SHP77 (cell line): ENCODE results near the gene CUL1.

ENCODE experiments used
- DNase-seq, 2 experiments: peaks; one replicate each; lab custom pipeline; 2025; lab: John Stamatoyannopoulos, UW

Gene CUL1

GRCh38 chr7:148804343-148805235 lies 105.9 kb downstream of the CUL1 start:
- no peak for DNase-seq

GRCh38 chr7:148806187-148806586 lies 107.5 kb downstream of the CUL1 start:
- no peak for DNase-seq

- no peak for DNase-seq
Observed at GRCh38 chr7:148807436-148807835, 108.7 kb downstream of the CUL1 start.

GRCh38 chr7:148809856-148810255 lies 111.2 kb downstream of the CUL1 start:
- DNase-seq: no peak

GRCh38 chr7:148811892-148812291 lies 113.2 kb downstream of the CUL1 start:
- DNase-seq: no peak

GRCh38 chr7:148813890-148814289 lies 115.2 kb downstream of the CUL1 start:
- DNase-seq: no peak

GRCh38 chr7:148814922-148815559 lies 116.3 kb downstream of the CUL1 start:
- DNase-seq: no peak

- peak in 1 of 2 experiments; percentile 20 for DNase-seq
Observed at GRCh38 chr7:148815612-148816011, 116.9 kb downstream of the CUL1 start.

GRCh38 chr7:148819697-148820360 lies 121.1 kb downstream of the CUL1 start:
- DNase-seq: no peak

GRCh38 chr7:148821422-148821821 lies 122.7 kb downstream of the CUL1 start:
- no peak for DNase-seq

- DNase-seq: no peak
Observed at GRCh38 chr7:148824864-148825263, 126.2 kb downstream of the CUL1 start.

- DNase-seq: no peak
Observed at GRCh38 chr7:148825338-148825737, 126.6 kb downstream of the CUL1 start.

- no peak for DNase-seq
Observed at GRCh38 chr7:148828965-148829364, 130.3 kb downstream of the CUL1 start.

GRCh38 chr7:148830897-148831692 lies 132.4 kb downstream of the CUL1 start:
- no peak for DNase-seq

GRCh38 chr7:148831782-148832181 lies 133.1 kb downstream of the CUL1 start:
- no peak for DNase-seq

- DNase-seq: no peak
Observed at GRCh38 chr7:148834605-148835004, 135.9 kb downstream of the CUL1 start.

- DNase-seq: no peak
Observed at GRCh38 chr7:148835854-148836253, 137.2 kb downstream of the CUL1 start.

GRCh38 chr7:148838905-148839304 lies 140.2 kb downstream of the CUL1 start:
- no peak for DNase-seq

GRCh38 chr7:148847815-148848734 lies 149.4 kb downstream of the CUL1 start:
- DNase-seq: no peak

- no peak for DNase-seq
Observed at GRCh38 chr7:148849393-148850098, 150.8 kb downstream of the CUL1 start.
